ENCODE results near the gene UGT2A3. TPM values are rescaled to one million over a fixed set of nuclear protein-coding genes. Genes with fewer than 3 reads are reported as not detected.
"Not testable (repeated sequence)": the region's sequence is repeated elsewhere in the genome, so short reads cannot be mapped to it uniquely, and the experiment has no call there.

The UGT2A3 gene
- total and polyA plus RNA-seq, 11 donors, result not detected

DNA sequence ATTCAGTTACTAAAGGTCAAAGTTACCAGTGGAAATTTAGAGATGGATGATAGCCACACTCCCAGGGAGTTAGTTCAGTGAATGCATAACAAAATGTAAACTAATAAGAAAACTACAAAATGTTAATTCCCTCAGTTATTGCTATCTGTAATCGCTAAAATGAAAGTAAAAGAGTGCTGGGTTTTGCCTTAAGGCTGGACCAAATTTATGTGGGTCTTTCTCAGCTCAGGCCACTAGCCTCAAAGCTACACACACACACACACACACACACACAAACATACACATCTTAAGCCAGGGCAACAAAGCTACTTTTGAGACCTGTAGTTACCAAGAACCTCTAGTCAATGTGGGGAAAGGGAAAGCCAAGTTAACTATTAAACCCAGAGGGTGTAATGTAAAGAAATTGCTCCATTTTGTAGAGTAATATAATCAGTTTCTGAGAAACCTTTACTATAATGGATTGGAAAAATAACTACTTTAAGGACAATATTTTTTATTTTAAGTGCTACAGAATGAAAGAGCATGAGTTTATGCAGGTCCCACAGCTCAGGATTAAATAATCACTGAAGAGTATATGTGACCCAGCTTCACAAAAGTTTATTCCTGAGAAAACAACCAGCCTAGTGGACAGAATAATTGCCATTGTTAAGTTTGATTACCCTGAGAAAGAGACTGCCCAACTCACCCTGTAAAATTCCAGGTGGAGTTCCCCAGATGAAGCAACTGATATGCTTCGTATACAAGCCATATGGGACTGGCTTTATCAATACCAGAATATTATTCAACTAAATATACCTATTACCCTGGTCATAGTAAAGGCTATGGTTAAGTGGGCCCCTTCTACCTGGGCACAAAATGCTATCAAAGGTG is 8.9 kb upstream of the UGT2A3 start:
- no peak for TF ChIP-seq POLR2A (IDR thresholded peaks at IDR 0.05)
- TF ChIP-seq, protein P1, sequence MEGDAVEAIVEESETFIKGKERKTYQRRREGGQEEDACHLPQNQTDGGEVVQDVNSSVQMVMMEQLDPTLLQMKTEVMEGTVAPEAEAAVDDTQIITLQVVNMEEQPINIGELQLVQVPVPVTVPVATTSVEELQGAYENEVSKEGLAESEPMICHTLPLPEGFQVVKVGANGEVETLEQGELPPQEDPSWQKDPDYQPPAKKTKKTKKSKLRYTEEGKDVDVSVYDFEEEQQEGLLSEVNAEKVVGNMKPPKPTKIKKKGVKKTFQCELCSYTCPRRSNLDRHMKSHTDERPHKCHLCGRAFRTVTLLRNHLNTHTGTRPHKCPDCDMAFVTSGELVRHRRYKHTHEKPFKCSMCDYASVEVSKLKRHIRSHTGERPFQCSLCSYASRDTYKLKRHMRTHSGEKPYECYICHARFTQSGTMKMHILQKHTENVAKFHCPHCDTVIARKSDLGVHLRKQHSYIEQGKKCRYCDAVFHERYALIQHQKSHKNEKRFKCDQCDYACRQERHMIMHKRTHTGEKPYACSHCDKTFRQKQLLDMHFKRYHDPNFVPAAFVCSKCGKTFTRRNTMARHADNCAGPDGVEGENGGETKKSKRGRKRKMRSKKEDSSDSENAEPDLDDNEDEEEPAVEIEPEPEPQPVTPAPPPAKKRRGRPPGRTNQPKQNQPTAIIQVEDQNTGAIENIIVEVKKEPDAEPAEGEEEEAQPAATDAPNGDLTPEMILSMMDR (IDR thresholded peaks at IDR 0.05), result no peak
- H3K36me3 ChIP-seq, result no peaks in the 10 kb centered on the region
- no peaks in the 10 kb centered on the region for H3K4me1 ChIP-seq
- H3K9me3 ChIP-seq, result no peaks in the 10 kb centered on the region
- no peak for DNase-seq
- ATAC-seq, result no peak
- no peaks in the 10 kb centered on the region for H3K27me3 ChIP-seq
- no peak overlapping the region for H3K4me3 ChIP-seq
- H3K27ac ChIP-seq, result no peak overlapping the region
- 72 to 88% (median 82%) methylated on average over 2 of the region's 2 CpGs for WGBS, 4 donors
- intact Hi-C loops (cut with DNase I), result no loop called here

DNA sequence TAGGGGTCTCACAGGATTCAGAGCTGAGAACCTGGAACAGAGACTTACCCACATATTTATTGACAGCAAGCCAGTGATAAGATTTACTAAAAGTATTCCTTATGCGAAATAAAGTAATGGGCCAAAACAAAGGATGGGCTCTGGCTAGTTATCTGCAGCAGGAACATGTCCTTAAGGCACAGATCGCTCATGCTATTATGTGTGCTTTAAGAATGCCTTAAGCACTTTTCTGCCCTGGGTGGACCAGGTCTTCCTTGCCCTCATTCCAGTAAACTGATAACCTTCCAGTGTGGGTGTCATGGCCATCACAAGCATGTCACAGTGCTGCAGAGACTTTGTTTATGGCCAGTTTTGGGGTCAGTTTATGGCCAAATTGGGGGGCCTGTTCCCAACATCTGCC is 7.5 kb upstream of the UGT2A3 start:
- H3K4me3 ChIP-seq; intact Hi-C loops (cut with DNase I); H3K27me3 ChIP-seq; H3K27ac ChIP-seq; H3K9me3 ChIP-seq; H3K4me1 ChIP-seq; H3K36me3 ChIP-seq; DNase-seq; ATAC-seq: not testable (repeated sequence)
- WGBS, 4 donors, result 83 to 90% (median 88%) methylated on average over 2 of the region's 2 CpGs

DNA sequence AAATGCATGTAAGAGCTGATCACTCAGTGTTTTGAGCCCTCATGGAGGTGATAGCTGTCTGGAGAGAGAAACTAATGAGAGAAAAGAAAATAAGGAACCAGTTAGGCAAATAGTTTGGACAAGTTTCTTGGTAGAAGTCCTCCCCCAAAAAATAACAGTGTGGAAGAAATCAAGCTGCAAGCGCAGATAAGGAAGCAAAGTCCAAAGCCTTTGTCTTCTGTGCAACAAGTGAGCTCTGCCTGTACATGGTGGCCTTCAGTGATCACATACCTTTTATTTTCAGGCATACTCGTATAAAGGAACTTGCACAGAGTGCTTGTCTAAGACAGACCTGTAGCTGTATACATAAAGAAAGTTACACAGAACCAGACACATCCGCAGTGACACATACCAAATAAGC is 2.5 kb upstream of the UGT2A3 start:
- DNase-seq (no peak), ATAC-seq (no peak)
- H3K27me3 ChIP-seq, result no peaks in the 10 kb centered on the region
- no peak overlapping the region for H3K4me3 ChIP-seq
- no peaks in the 10 kb centered on the region for H3K9me3 ChIP-seq
- no peaks in the 10 kb centered on the region for H3K4me1 ChIP-seq
- WGBS, 4 donors, result 63 to 79% (median 77%) methylated on average over 3 of the region's 3 CpGs
- H3K36me3 ChIP-seq, result no peaks in the 10 kb centered on the region
- no peak overlapping the region for H3K27ac ChIP-seq
- TF ChIP-seq, protein P1 (IDR thresholded peaks at IDR 0.05), result no peak
- TF ChIP-seq POLR2A (IDR thresholded peaks at IDR 0.05), result no peak
- intact Hi-C loops (cut with DNase I), result no loop called here

DNA sequence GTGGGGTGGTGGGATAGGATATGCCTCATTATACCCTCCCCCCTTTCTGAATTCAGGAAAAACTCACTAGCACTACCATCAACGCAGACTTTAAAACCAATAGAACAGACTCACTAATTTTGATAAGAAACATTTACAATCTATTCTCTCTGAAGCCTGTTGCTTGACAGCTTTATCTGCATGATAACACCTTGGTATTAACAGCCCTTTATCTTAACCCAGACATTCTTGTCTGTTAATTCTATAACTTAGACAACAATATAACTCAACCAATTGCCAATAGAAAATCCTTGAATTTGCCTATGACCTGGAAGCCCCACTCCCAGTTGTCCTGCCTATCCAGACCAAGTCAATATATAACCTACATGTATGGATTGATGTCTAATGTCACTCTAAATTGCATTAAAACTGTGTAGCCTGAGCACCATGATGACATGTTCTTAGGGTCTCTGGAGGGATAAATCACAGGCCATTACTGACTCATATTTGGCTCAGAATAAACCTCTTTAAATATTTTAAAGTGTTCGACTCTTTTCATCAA is 1.5 kb upstream of the UGT2A3 start:
- 14 to 23% (median 17%) methylated on average over 2 of the region's 2 CpGs for WGBS, 4 donors
- Histone ChIP-seq H3K27me3 (no peaks in the 10 kb centered on the region), H3K9me3 (peaks cover 0 to under 1% (median 0%) of the 10 kb centered on the region in 12 donors), H3K36me3 (no peaks in the 10 kb centered on the region), H3K27ac (no peak overlapping the region), H3K4me3 (no peak overlapping the region), H3K4me1 (no peaks in the 10 kb centered on the region)
- no peak for TF ChIP-seq POLR2A (IDR thresholded peaks at IDR 0.05)
- TF ChIP-seq, protein P1 (IDR thresholded peaks at IDR 0.05), result no peak
- DNase-seq (no peak), ATAC-seq (no peak)
- intact Hi-C loops (cut with DNase I), result no loop called here
